Left cardiac atrium (tissue), 4 donors: Measurements from ENCODE around the gene HSPBAP1. TPM values are rescaled to one million over a fixed set of nuclear protein-coding genes. Genes with fewer than 3 reads are reported as not detected.

Source experiments
- ATAC-seq, 2 donors: fragments of 200-7000 bp; cut with Tn5 transposase; one replicate each; pipeline ENCODE4 v1.9.1; 2020; ENCODE audit warnings: mild to moderate bottlenecking in 2 of 2, moderate library complexity in 2 of 2
- DNase-seq: peaks from one replicate; pipeline ENCODE4 v3.0.0-alpha.2; 2020
- intact Hi-C, 2 donors: fragments of 100-400 bp; cut with DNase I; formaldehyde crosslinking; loops; one replicate each; pipeline versions ENCODE4 v1.14.1 to v1.15.1; 2022 to 2023
- total RNA-seq, 2 donors: library from RNA; stranded (reverse); fragmentation: NEBNext Ultra II Directional; extraction: Animal tissue kit (Norgen Biotek cat#: 25700); gene quantifications; one replicate each; pipeline ENCODE4 v1.2.1, GENCODE V29; 2021
- donor health status: DM: no; HTN: yes; CAD: no.
- donor health status: DM: no; HTN: yes; CAD: no; lungs with severe emphysema.
- donor health status: DM: yes; HTN: yes; CAD: no.
- donor health status: Dilated cardiomyopathy.

HSPBAP1 gene
- total RNA-seq, 2 donors from 2014 or later: 6.2 to 6.3 TPM

GRCh38 chr3:122697952-122698620 lies 95.5 kb downstream of the HSPBAP1 start:
- no peak for DNase-seq
- ATAC-seq: no peak
- intact Hi-C loops: no loop called here

- intact Hi-C loops: no loop called here
- no peak for ATAC-seq
Measured at GRCh38 chr3:122695927-122696561, 97.6 kb downstream of the HSPBAP1 start.

GRCh38 chr3:122694966-122695365 lies 98.7 kb downstream of the HSPBAP1 start:
- ATAC-seq: no peak
- intact Hi-C loops: no loop called here
- no peak for DNase-seq

More at GRCh38 chr3:122695927-122696561, 97.6 kb downstream of the HSPBAP1 start:
- no peak for DNase-seq

GRCh38 chr3:122692674-122693073 lies 101.0 kb downstream of the HSPBAP1 start:
- intact Hi-C loops: no loop called here
- DNase-seq (no peak), ATAC-seq (no peak)

GRCh38 chr3:122691195-122691594 lies 102.4 kb downstream of the HSPBAP1 start:
- intact Hi-C loops: no loop called here
- ATAC-seq: no peak
- DNase-seq: no peak

- intact Hi-C loops: no loop called here
- ATAC-seq (no peak), DNase-seq (no peak)
Measured at GRCh38 chr3:122690096-122690495, 103.5 kb downstream of the HSPBAP1 start.

Other genes with a start within 250 kb of the HSPBAP1 start
- gene PARP9, start 229.5 kb downstream of the HSPBAP1 start, total RNA-seq: 10 to 100 TPM; 16.8 to 27.0 TPM
- 10 to 100 TPM; 13.6 to 25.0 TPM for gene DTX3L, start 229.5 kb downstream of the HSPBAP1 start, total RNA-seq
- 1 to 10 TPM; 1.5 to 1.6 TPM for gene PARP15, start 216.2 kb downstream of the HSPBAP1 start, total RNA-seq
- 10 to 100 TPM; 16.4 to 23.4 TPM for gene PARP14, start 113.0 kb downstream of the HSPBAP1 start, total RNA-seq
- 10 to 100 TPM; 16.8 to 23.2 TPM for gene SLC49A4, start 1.2 kb upstream of the HSPBAP1 start, total RNA-seq
- gene SEMA5B, start 233.9 kb upstream of the HSPBAP1 start, total RNA-seq: 1 to 10 TPM; 1.7 to 2.4 TPM